ENCODE data around the gene MBOAT2.
A peak's percentile ranks its signal among the peaks of the same experiment; 100 is the strongest.

Gene MBOAT2

DNA sequence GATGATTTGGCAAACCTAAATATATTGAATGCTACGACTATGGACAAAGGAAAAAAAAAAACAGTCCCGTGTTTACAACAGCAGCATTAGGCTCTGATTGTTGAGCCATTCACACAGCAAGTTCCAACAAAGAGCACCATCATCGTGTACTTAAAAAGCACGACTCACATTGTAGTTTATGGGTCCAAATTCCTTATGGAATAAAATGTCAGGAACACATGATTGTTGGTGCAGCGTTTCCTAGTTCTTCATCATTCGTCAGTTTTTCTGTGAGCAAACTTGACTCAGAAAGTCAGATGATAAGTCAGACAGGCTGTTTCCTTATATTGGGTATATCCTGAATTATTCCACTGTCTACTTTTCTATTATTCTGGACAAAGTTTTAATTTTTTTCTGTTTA lies 156.1 kb downstream of the MBOAT2 start:
- no peaks in the 10 kb centered on the region for H3K4me1 ChIP-seq (ENCODE audit: control insufficient read depth, low read depth, low read length)

GRCh38 chr2:8841932-8842331 lies 161.6 kb downstream of the MBOAT2 start:
- Histone ChIP-seq H3K4me2 (ENCODE audit: low read length) (no peak overlapping the region), H4K5ac (ENCODE audit: low read length) (no peak overlapping the region), H3K27me3 (ENCODE audit: insufficient read depth, low read length, poor library complexity) (no peaks in the 10 kb centered on the region), H4K8ac (ENCODE audit: low read depth, low read length) (no peak overlapping the region), H2BK120ac (ENCODE audit: low read depth, low read length) (no peak overlapping the region), H3K9ac (ENCODE audit: low read length) (no peak overlapping the region), H3K56ac (ENCODE audit: low read length) (no peak overlapping the region), H3K4ac (ENCODE audit: low read depth, low read length) (no peak overlapping the region), H2BK5ac (ENCODE audit: low read length) (no peak overlapping the region), H3K4me3 (ENCODE audit: low read length) (no peak overlapping the region), H3K18ac (ENCODE audit: low read length) (no peak overlapping the region), H3K79me2 (ENCODE audit: control insufficient read depth, insufficient read depth, low read length) (no peaks in the 10 kb centered on the region), H2BK15ac (replicated peaks; ENCODE audit: low read depth) (no peak overlapping the region), H3K4me1 (ENCODE audit: control insufficient read depth, low read depth, low read length) (peaks cover 2% of the 10 kb centered on the region), H3K23ac (ENCODE audit: low read length) (no peak overlapping the region), H3K79me1 (ENCODE audit: low read length) (no peaks in the 10 kb centered on the region), H2AK5ac (ENCODE audit: low read length) (no peak overlapping the region), H3K27ac (ENCODE audit: low read depth, low read length) (no peak overlapping the region), H3K36me3 (ENCODE audit: control insufficient read depth, insufficient read depth, low read length) (no peaks in the 10 kb centered on the region)
- no CpG with 5 or more reads among the region's 4 CpGs for WGBS (ENCODE audit: extremely low coverage, insufficient coverage, low lambda C conversion rate)
- no peak for DNase-seq

More for the DNA sequence above, 156.1 kb downstream of the MBOAT2 start:
- H2BK5ac ChIP-seq (ENCODE audit: low read length) = no peak overlapping the region
- H3K18ac ChIP-seq (ENCODE audit: low read length) = no peak overlapping the region
- H3K9ac ChIP-seq (ENCODE audit: low read length) = no peak overlapping the region
- no peak overlapping the region for H2BK120ac ChIP-seq (ENCODE audit: low read depth, low read length)
- no peak for DNase-seq
- H2AK5ac ChIP-seq (ENCODE audit: low read length) = no peak overlapping the region
- no peak overlapping the region for H3K4me3 ChIP-seq (ENCODE audit: low read length)
- no peak overlapping the region for H3K4ac ChIP-seq (ENCODE audit: low read depth, low read length)
- H3K56ac ChIP-seq (ENCODE audit: low read length) = no peak overlapping the region
- H4K5ac ChIP-seq (ENCODE audit: low read length) = no peak overlapping the region
- no peak overlapping the region for H4K8ac ChIP-seq (ENCODE audit: low read depth, low read length)
- WGBS (ENCODE audit: extremely low coverage, insufficient coverage, low lambda C conversion rate) = no CpG with 5 or more reads among the region's 6 CpGs
- H3K27me3 ChIP-seq (ENCODE audit: insufficient read depth, low read length, poor library complexity) = no peaks in the 10 kb centered on the region
- no peaks in the 10 kb centered on the region for H3K79me1 ChIP-seq (ENCODE audit: low read length)
- H3K27ac ChIP-seq (ENCODE audit: low read depth, low read length) = no peak overlapping the region
- no peak overlapping the region for H3K23ac ChIP-seq (ENCODE audit: low read length)
- no peaks in the 10 kb centered on the region for H3K79me2 ChIP-seq (ENCODE audit: control insufficient read depth, insufficient read depth, low read length)
- H2BK15ac ChIP-seq (replicated peaks; ENCODE audit: low read depth) = no peak overlapping the region
- H3K36me3 ChIP-seq (ENCODE audit: control insufficient read depth, insufficient read depth, low read length) = no peaks in the 10 kb centered on the region
- no peak overlapping the region for H3K4me2 ChIP-seq (ENCODE audit: low read length)

GRCh38 chr2:8840475-8841091 lies 162.9 kb downstream of the MBOAT2 start:
- no peak overlapping the region for H3K18ac ChIP-seq (ENCODE audit: low read length)
- no peaks in the 10 kb centered on the region for H3K79me2 ChIP-seq (ENCODE audit: control insufficient read depth, insufficient read depth, low read length)
- H3K79me1 ChIP-seq (ENCODE audit: low read length) = no peaks in the 10 kb centered on the region
- no peak for DNase-seq
- no peaks in the 10 kb centered on the region for H3K36me3 ChIP-seq (ENCODE audit: control insufficient read depth, insufficient read depth, low read length)
- no peak overlapping the region for H3K56ac ChIP-seq (ENCODE audit: low read length)
- H3K9ac ChIP-seq (ENCODE audit: low read length) = no peak overlapping the region
- no peak overlapping the region for H4K5ac ChIP-seq (ENCODE audit: low read length)
- no CpG with 5 or more reads among the region's 12 CpGs for WGBS (ENCODE audit: extremely low coverage, insufficient coverage, low lambda C conversion rate)
- H2BK5ac ChIP-seq (ENCODE audit: low read length) = no peak overlapping the region
- H3K27ac ChIP-seq (ENCODE audit: low read depth, low read length) = no peak overlapping the region
- H3K4me1 ChIP-seq (ENCODE audit: control insufficient read depth, low read depth, low read length) = peaks cover 4% of the 10 kb centered on the region
- H3K4ac ChIP-seq (ENCODE audit: low read depth, low read length) = no peak overlapping the region
- H4K8ac ChIP-seq (ENCODE audit: low read depth, low read length) = no peak overlapping the region
- H3K27me3 ChIP-seq (ENCODE audit: insufficient read depth, low read length, poor library complexity) = no peaks in the 10 kb centered on the region
- H2BK120ac ChIP-seq (ENCODE audit: low read depth, low read length) = no peak overlapping the region
- H2BK15ac ChIP-seq (replicated peaks; ENCODE audit: low read depth) = no peak overlapping the region
- no peak overlapping the region for H3K23ac ChIP-seq (ENCODE audit: low read length)
- H3K4me3 ChIP-seq (ENCODE audit: low read length) = no peak overlapping the region
- H3K4me2 ChIP-seq (ENCODE audit: low read length) = no peak overlapping the region
- H2AK5ac ChIP-seq (ENCODE audit: low read length) = no peak overlapping the region

GRCh38 chr2:8839189-8839965 lies 164.1 kb downstream of the MBOAT2 start:
- no peak overlapping the region for H3K18ac ChIP-seq (ENCODE audit: low read length)
- peaks cover 3% of the 10 kb centered on the region for H3K79me2 ChIP-seq (ENCODE audit: control insufficient read depth, insufficient read depth, low read length)
- no peak overlapping the region for H3K23ac ChIP-seq (ENCODE audit: low read length)
- no peak overlapping the region for H3K27ac ChIP-seq (ENCODE audit: low read depth, low read length)
- no peak overlapping the region for H2BK5ac ChIP-seq (ENCODE audit: low read length)
- H3K4ac ChIP-seq (ENCODE audit: low read depth, low read length) = no peak overlapping the region
- no peak overlapping the region for H3K56ac ChIP-seq (ENCODE audit: low read length)
- H3K27me3 ChIP-seq (ENCODE audit: insufficient read depth, low read length, poor library complexity) = no peaks in the 10 kb centered on the region
- H3K79me1 ChIP-seq (ENCODE audit: low read length) = peaks cover 2% of the 10 kb centered on the region
- H3K36me3 ChIP-seq (ENCODE audit: control insufficient read depth, insufficient read depth, low read length) = no peaks in the 10 kb centered on the region
- no peak overlapping the region for H3K4me2 ChIP-seq (ENCODE audit: low read length)
- H2BK15ac ChIP-seq (replicated peaks; ENCODE audit: low read depth) = no peak overlapping the region
- H4K5ac ChIP-seq (ENCODE audit: low read length) = no peak overlapping the region
- no peak overlapping the region for H2AK5ac ChIP-seq (ENCODE audit: low read length)
- WGBS (ENCODE audit: extremely low coverage, insufficient coverage, low lambda C conversion rate) = no CpG with 5 or more reads among the region's 5 CpGs
- no peak for DNase-seq
- H2BK120ac ChIP-seq (ENCODE audit: low read depth, low read length) = no peak overlapping the region
- no peak overlapping the region for H3K9ac ChIP-seq (ENCODE audit: low read length)
- H3K4me3 ChIP-seq (ENCODE audit: low read length) = no peak overlapping the region
- H4K8ac ChIP-seq (ENCODE audit: low read depth, low read length) = no peak overlapping the region
- peaks cover 4% of the 10 kb centered on the region for H3K4me1 ChIP-seq (ENCODE audit: control insufficient read depth, low read depth, low read length)

- Histone ChIP-seq H3K36me3 (ENCODE audit: control insufficient read depth, insufficient read depth, low read length) (no peaks in the 10 kb centered on the region), H3K27ac (ENCODE audit: low read depth, low read length) (no peak overlapping the region), H3K4me3 (ENCODE audit: low read length) (no peak overlapping the region), H3K79me2 (ENCODE audit: control insufficient read depth, insufficient read depth, low read length) (peaks cover 3% of the 10 kb centered on the region), H2BK120ac (ENCODE audit: low read depth, low read length) (no peak overlapping the region), H3K4me1 (ENCODE audit: control insufficient read depth, low read depth, low read length) (peaks cover 4% of the 10 kb centered on the region), H4K5ac (ENCODE audit: low read length) (no peak overlapping the region), H4K8ac (ENCODE audit: low read depth, low read length) (no peak overlapping the region), H3K23ac (ENCODE audit: low read length) (no peak overlapping the region), H3K27me3 (ENCODE audit: insufficient read depth, low read length, poor library complexity) (no peaks in the 10 kb centered on the region), H2BK15ac (replicated peaks; ENCODE audit: low read depth) (no peak overlapping the region), H3K18ac (ENCODE audit: low read length) (no peak overlapping the region), H3K56ac (ENCODE audit: low read length) (peak overlapping the region; percentile 56), H2BK5ac (ENCODE audit: low read length) (no peak overlapping the region), H3K79me1 (ENCODE audit: low read length) (peaks cover 3% of the 10 kb centered on the region), H2AK5ac (ENCODE audit: low read length) (no peak overlapping the region), H3K4me2 (ENCODE audit: low read length) (no peak overlapping the region), H3K4ac (ENCODE audit: low read depth, low read length) (no peak overlapping the region), H3K9ac (ENCODE audit: low read length) (peak overlapping the region; percentile 3)
- WGBS (ENCODE audit: extremely low coverage, insufficient coverage, low lambda C conversion rate) = no CpG with 5 or more reads among the region's 11 CpGs
- peak; percentile 70 for DNase-seq
These were observed 165.7 kb downstream of the MBOAT2 start for GRCh38 chr2:8837795-8838140.

Data from mesendoderm (in vitro differentiated cells).